K562 (cell line): ENCODE measurements around the gene KCNAB2. TPM values are rescaled to one million over a fixed set of nuclear protein-coding genes. Genes with fewer than 3 reads are reported as not detected.

Experiments used
- CSDE1 ChIP-seq, 2 experiments: fragments of 450-650 bp; IDR thresholded peaks; 2 replicates each; pipeline ENCODE4 v1.6.1; 2016; ENCODE audit warnings: mild to moderate bottlenecking in 1 of 2
- EGR1 ChIP-seq: fragments of 450-650 bp; conservative IDR thresholded peaks from 2 replicates; pipeline ENCODE4 v1.6.1; 2017; ENCODE audit warnings: mild to moderate bottlenecking
- ETV1 ChIP-seq: fragments of 450-650 bp; conservative IDR thresholded peaks from 2 replicates; pipeline ENCODE4 v1.6.1; 2016; ENCODE audit warnings: missing genetic modification characterization, control low read depth, low read depth, missing compliant biosample characterization
- GABPA ChIP-seq: fragments of 200-800 bp; sonication (Bioruptor generic); conservative IDR thresholded peaks from 2 replicates; pipeline ENCODE4 v1.6.1; 2016; ENCODE audit warnings: low read depth, missing genetic modification characterization, missing compliant biosample characterization
- GTF2E2 ChIP-seq: fragments of 200-800 bp; sonication (Bioruptor generic); IDR thresholded peaks from 2 replicates; pipeline ENCODE4 v1.6.1; 2016; ENCODE audit warnings: missing genetic modification characterization, missing compliant biosample characterization
- IFI16 ChIP-seq: fragments of 250-450 bp; sonication (Bioruptor Pico); IDR thresholded peaks from 2 replicates; pipeline ENCODE4 v2.1.2; 2022; ENCODE audit warnings: mild to moderate bottlenecking, inconsistent platforms
- MTA3 ChIP-seq: fragments of 450-650 bp; formaldehyde crosslinking; IDR thresholded peaks from 2 replicates; pipeline ENCODE4 v1.6.1; 2017; ENCODE audit warnings: mild to moderate bottlenecking, borderline replicate concordance
- NR2F6 ChIP-seq: fragments of 450-650 bp; formaldehyde crosslinking; IDR thresholded peaks from 2 replicates; pipeline ENCODE4 v1.4.0; 2020; ENCODE audit warnings: mild to moderate bottlenecking
- PHB2 ChIP-seq: fragments of 450-650 bp; IDR thresholded peaks from 2 replicates; pipeline ENCODE4 v1.6.1; 2017; ENCODE audit warnings: low read depth
- SNIP1 ChIP-seq: fragments of 450-650 bp; IDR thresholded peaks from 2 replicates; pipeline ENCODE4 v1.7.1; 2017; ENCODE audit warnings: low read depth, mild to moderate bottlenecking
- TAF7 ChIP-seq: fragments of 450-650 bp; IDR thresholded peaks from 2 replicates; pipeline ENCODE4 v1.6.1; 2016; ENCODE audit warnings: missing genetic modification characterization, missing compliant biosample characterization
- TARDBP ChIP-seq: fragments of 450-650 bp; IDR thresholded peaks from 2 replicates; pipeline ENCODE4 v1.6.1; 2016
- TCF3 ChIP-seq: sonication (generic); formaldehyde crosslinking; IDR thresholded peaks from 2 replicates; pipeline ENCODE4 v1.4.0; 2020; ENCODE audit warnings: mild to moderate bottlenecking, missing genetic modification reagents
- ZNF23 ChIP-seq: fragments of 250-450 bp; sonication (Bioruptor Pico); IDR thresholded peaks from 2 replicates; pipeline ENCODE4 v1.4.0; 2020; ENCODE audit warnings: mild to moderate bottlenecking
- ZNF280B ChIP-seq: fragments of 250-450 bp; sonication (Bioruptor Pico); IDR thresholded peaks from 2 replicates; pipeline ENCODE4 v1.5.1; 2021; ENCODE audit warnings: mild to moderate bottlenecking
- ZNF41 ChIP-seq: fragments of 250-450 bp; sonication (Bioruptor Pico); conservative IDR thresholded peaks from 2 replicates; pipeline ENCODE4 v1.4.0; 2020; ENCODE audit warnings: mild to moderate bottlenecking
- polyA plus RNA-seq, 8 experiments: library from polyadenylated mRNA; depleted of rRNA in 4 of 8; stranded (reverse) in 5 of 8; unstranded in 3 of 8; fragments of >200 nt; fragmentation: Nextera tagmentation in 2 of 8; fragmentation: Illumina TruSeq in 1 of 8; extraction: Ambion mirVana in 2 of 8; extraction: Trizol in 1 of 8; gene quantifications; 2 replicates each; pipeline versions ENCODE4 v1.2.1 to v1.2.3, GENCODE V29; 2011 to 2014; ENCODE audit warnings: inconsistent platforms in 1 of 8, missing spikeins in 1 of 8
- total RNA-seq, 7 experiments: library from RNA; depleted of rRNA in 6 of 7; stranded (reverse); fragments of >200 nt in 6 of 7; fragmentation: Illumina TruSeq in 2 of 7; extraction: Trizol in 2 of 7; gene quantifications; 2 replicates each; pipeline versions ENCODE4 v1.2.1 to v1.2.3, GENCODE V29; 2011 to 2021; ENCODE audit warnings: low replicate concordance in 1 of 7
- TF ChIP-seq, protein P1 (sequence below), 3 experiments: fragments of 200-800 bp in 1 of 3; fragments of 250-450 bp in 1 of 3; fragments of 450-650 bp in 1 of 3; sonication (Bioruptor Pico) in 1 of 3; sonication (Bioruptor generic) in 1 of 3; formaldehyde crosslinking in 1 of 3; IDR thresholded peaks; 2 replicates each; pipeline versions ENCODE4 v1.6.1 to v1.8.0; 2016 to 2022; ENCODE audit warnings: mild to moderate bottlenecking in 2 of 3, missing genetic modification characterization in 2 of 3, missing compliant biosample characterization in 1 of 3, moderate library complexity in 1 of 3
- TF ChIP-seq, protein P2 (sequence below): sonication (generic); formaldehyde crosslinking; IDR thresholded peaks from 2 replicates; pipeline ENCODE4 v1.8.1; 2023; ENCODE audit warnings: mild to moderate bottlenecking, missing genetic modification reagents
- TF ChIP-seq, protein P3 (sequence below): sonication (generic); formaldehyde crosslinking; IDR thresholded peaks from 2 replicates; pipeline ENCODE4 v1.8.0; 2022; ENCODE audit warnings: mild to moderate bottlenecking, missing genetic modification reagents

KCNAB2 gene
- total and polyA plus RNA-seq, 9 of the 15 experiments (the other 6 are each of a cell fraction or from before 2014, with no cell fraction given) = 1.8 to 15.8 (median 7.1) TPM

DNA sequence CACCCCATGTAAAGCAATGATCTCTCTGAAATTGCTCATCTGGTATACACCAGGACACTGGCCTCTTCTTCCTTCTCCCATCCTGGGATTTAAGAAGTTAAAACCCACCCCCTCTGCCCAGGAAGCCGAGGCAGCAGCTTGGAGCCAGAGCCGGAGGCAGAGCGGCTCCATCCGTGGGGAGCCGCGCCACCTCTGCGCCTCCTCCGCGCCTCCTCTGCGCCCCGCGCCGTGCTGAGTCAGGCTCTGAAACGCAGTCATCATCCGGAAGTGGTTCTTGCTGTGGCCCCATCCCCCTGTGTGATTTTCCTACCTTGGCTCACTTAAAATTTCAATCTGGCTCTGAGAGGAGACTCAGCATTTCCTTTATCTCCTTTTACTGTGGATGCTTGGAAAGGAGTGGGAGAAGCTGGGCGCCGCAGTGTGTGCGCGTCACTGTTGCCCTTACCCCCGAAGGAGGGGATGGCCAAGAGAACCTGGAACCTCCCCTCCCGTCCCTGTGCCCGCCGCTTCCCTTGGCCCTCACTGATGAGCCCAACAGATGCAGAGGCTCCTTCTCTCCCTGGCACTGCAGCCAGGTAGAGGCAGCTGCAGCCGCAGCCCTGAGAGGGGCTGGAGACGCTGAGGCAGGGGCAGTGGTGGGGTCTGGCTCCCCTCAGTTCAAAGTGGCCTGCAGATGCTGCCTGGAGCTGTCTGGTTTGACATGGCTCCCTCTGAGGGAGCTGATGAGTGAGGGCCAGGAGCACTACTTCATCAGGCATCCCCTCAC lies 38.2 kb upstream of the KCNAB2 start (continued):
- TF ChIP-seq ZNF41 (CRISPR knock-in tag) (no peak), PHB2 (no peak), MTA3 (no peak), SNIP1 (no peak), ZNF280B (CRISPR knock-in tag) (no peak), NR2F6 (no peak), GTF2E2 (no peak), ETV1 (tag) (peak; percentile 79), ZNF23 (no peak), TCF3 (CRISPR knock-in tag) (0 out of 2 replicates have a peak, but pooled peaks have one; percentile 14), CSDE1 (IDR thresholded peaks at IDR 0.05) (no peak), EGR1 (peak; percentile 90), TAF7 (tag) (no peak), TARDBP (0 out of 2 replicates have a peak, but pooled peaks have one; percentile 62), IFI16 (no peak), GABPA (tag) (peak; percentile 80)
- TF ChIP-seq, protein P1, sequence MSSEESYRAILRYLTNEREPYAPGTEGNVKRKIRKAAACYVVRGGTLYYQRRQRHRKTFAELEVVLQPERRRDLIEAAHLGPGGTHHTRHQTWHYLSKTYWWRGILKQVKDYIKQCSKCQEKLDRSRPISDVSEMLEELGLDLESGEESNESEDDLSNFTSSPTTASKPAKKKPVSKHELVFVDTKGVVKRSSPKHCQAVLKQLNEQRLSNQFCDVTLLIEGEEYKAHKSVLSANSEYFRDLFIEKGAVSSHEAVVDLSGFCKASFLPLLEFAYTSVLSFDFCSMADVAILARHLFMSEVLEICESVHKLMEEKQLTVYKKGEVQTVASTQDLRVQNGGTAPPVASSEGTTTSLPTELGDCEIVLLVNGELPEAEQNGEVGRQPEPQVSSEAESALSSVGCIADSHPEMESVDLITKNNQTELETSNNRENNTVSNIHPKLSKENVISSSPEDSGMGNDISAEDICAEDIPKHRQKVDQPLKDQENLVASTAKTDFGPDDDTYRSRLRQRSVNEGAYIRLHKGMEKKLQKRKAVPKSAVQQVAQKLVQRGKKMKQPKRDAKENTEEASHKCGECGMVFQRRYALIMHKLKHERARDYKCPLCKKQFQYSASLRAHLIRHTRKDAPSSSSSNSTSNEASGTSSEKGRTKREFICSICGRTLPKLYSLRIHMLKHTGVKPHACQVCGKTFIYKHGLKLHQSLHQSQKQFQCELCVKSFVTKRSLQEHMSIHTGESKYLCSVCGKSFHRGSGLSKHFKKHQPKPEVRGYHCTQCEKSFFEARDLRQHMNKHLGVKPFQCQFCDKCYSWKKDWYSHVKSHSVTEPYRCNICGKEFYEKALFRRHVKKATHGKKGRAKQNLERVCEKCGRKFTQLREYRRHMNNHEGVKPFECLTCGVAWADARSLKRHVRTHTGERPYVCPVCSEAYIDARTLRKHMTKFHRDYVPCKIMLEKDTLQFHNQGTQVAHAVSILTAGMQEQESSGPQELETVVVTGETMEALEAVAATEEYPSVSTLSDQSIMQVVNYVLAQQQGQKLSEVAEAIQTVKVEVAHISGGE (CRISPR knock-in tag; IDR thresholded peaks at IDR 0.05) = no peak
- TF ChIP-seq, protein P2, sequence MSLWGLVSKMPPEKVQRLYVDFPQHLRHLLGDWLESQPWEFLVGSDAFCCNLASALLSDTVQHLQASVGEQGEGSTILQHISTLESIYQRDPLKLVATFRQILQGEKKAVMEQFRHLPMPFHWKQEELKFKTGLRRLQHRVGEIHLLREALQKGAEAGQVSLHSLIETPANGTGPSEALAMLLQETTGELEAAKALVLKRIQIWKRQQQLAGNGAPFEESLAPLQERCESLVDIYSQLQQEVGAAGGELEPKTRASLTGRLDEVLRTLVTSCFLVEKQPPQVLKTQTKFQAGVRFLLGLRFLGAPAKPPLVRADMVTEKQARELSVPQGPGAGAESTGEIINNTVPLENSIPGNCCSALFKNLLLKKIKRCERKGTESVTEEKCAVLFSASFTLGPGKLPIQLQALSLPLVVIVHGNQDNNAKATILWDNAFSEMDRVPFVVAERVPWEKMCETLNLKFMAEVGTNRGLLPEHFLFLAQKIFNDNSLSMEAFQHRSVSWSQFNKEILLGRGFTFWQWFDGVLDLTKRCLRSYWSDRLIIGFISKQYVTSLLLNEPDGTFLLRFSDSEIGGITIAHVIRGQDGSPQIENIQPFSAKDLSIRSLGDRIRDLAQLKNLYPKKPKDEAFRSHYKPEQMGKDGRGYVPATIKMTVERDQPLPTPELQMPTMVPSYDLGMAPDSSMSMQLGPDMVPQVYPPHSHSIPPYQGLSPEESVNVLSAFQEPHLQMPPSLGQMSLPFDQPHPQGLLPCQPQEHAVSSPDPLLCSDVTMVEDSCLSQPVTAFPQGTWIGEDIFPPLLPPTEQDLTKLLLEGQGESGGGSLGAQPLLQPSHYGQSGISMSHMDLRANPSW (CRISPR knock-in tag) = no peak
- TF ChIP-seq, protein P3, sequence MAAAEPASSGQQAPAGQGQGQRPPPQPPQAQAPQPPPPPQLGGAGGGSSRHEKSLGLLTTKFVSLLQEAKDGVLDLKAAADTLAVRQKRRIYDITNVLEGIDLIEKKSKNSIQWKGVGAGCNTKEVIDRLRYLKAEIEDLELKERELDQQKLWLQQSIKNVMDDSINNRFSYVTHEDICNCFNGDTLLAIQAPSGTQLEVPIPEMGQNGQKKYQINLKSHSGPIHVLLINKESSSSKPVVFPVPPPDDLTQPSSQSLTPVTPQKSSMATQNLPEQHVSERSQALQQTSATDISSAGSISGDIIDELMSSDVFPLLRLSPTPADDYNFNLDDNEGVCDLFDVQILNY = no peak
